Pancreas (tissue), 10 donors: ENCODE data around the gene CHRNA9. TPM values are rescaled to one million over a fixed set of nuclear protein-coding genes. Genes with fewer than 3 reads are reported as not detected.

Experiments used
- ATAC-seq, 4 donors: fragments of 200-7000 bp; cut with Tn5 transposase; one replicate each; pipeline versions ENCODE4 v1.8.0 to v1.9.1; 2020; ENCODE audit warnings: mild to moderate bottlenecking in 4 of 4, moderate library complexity in 4 of 4
- DNase-seq, 6 donors: peaks; one replicate each; pipeline ENCODE4 v3.0.0-alpha.2; 2020
- FAIRE-seq: peaks from 2 replicates; lab custom pipeline; 2012; peaks lifted over from hg19 to GRCh38; lab: Jason Lieb, UNC
- H3K27ac ChIP-seq, 4 donors: fragments of 200-600 bp; sonication (generic); 1 replicate in 3 of 4; 2 replicates in 1 of 4; pipeline versions ENCODE4 v1.5.0 to v1.8.0; 2020
- H3K27me3 ChIP-seq, 4 donors: fragments of 200-600 bp; one replicate each; pipeline ENCODE4 v1.8.0; 2021
- H3K36me3 ChIP-seq, 3 donors: fragments of 200-600 bp; sonication (generic) in 1 of 3; one replicate each; pipeline versions ENCODE4 v1.5.0 to v1.8.0; 2020 to 2021
- H3K4me1 ChIP-seq, 3 donors: fragments of 200-600 bp; one replicate each; pipeline ENCODE4 v1.8.0; 2021
- H3K4me3 ChIP-seq, 4 donors: fragments of 200-600 bp; sonication (generic) in 2 of 4; one replicate each; pipeline versions ENCODE4 v1.5.0 to v1.8.0; 2020 to 2021
- H3K9me3 ChIP-seq, 4 donors: fragments of 200-600 bp; one replicate each; pipeline ENCODE4 v1.8.0; 2021
- WGBS, 2 donors: extraction: QIAGEN DNeasy Blood & Tissue Kit; methylation state at CpG; one replicate each; pipeline ENCODE4 v1.1.7; 2013; 5-methylcytosine and 5-hydroxymethylcytosine counted together
- intact Hi-C, 3 donors: fragments of 100-400 bp; cut with DNase I; formaldehyde crosslinking; loops; one replicate each; pipeline versions ENCODE4 v1.11.1 to v1.14.2; 2022
- polyA plus RNA-seq, 2 donors: library from polyadenylated mRNA; stranded (reverse); fragments of 200-250 nt; gene quantifications; one replicate each; pipeline ENCODE4 v1.2.3, GENCODE V29; 2013
- total RNA-seq, 6 donors: library from RNA; stranded (reverse); fragmentation: NEBNext Ultra II Directional in 4 of 6; extraction: Animal tissue kit (Norgen Biotek cat#: 25700) in 4 of 6; gene quantifications; one replicate each; pipeline versions ENCODE4 v1.2.1 to v1.2.4, GENCODE V29; 2021 to 2023
- TF ChIP-seq, protein P1 (sequence below), 4 donors: fragments of 200-600 bp; sonication (generic) in 3 of 4; IDR thresholded peaks; one replicate each; pipeline versions ENCODE4 v1.5.0 to v1.8.0; 2021; ENCODE audit warnings: antibody characterized with exemption in 4 of 4
- donor health status: healthy with polysubstance abuse.
- donor health status: DM: no; HTN: no; CAD: no; lungs with moderate emphysema.
- donor health status: DM: no; HTN: no; CAD: no.
- donor health status: control.
- donor health status: control.
- donor health status: Bipolar disorder and iron deficiency.
- donor health status: DM: yes; HTN: yes; CAD: no.
- donor health status: DM: no; HTN: no; CAD: no.
- donor health status: DM: no; HTN: no; CAD: no.
- donor health status: DM: yes; HTN: yes; CAD: no.

The CHRNA9 gene
- total and polyA plus RNA-seq, 8 donors, result not detected

- Histone ChIP-seq H3K4me1 (peaks cover 0 to 6% (median 0%) of the 10 kb centered on the region in 3 donors), H3K27me3 (no peaks in the 10 kb centered on the region), H3K9me3 (no peaks in the 10 kb centered on the region), H3K4me3 (no peak overlapping the region), H3K27ac (peak overlapping the region in 2 of 4 donors; percentile 48 to 81), H3K36me3 (no peaks in the 10 kb centered on the region)
- DNase-seq, result no peak
- TF ChIP-seq, protein P1, sequence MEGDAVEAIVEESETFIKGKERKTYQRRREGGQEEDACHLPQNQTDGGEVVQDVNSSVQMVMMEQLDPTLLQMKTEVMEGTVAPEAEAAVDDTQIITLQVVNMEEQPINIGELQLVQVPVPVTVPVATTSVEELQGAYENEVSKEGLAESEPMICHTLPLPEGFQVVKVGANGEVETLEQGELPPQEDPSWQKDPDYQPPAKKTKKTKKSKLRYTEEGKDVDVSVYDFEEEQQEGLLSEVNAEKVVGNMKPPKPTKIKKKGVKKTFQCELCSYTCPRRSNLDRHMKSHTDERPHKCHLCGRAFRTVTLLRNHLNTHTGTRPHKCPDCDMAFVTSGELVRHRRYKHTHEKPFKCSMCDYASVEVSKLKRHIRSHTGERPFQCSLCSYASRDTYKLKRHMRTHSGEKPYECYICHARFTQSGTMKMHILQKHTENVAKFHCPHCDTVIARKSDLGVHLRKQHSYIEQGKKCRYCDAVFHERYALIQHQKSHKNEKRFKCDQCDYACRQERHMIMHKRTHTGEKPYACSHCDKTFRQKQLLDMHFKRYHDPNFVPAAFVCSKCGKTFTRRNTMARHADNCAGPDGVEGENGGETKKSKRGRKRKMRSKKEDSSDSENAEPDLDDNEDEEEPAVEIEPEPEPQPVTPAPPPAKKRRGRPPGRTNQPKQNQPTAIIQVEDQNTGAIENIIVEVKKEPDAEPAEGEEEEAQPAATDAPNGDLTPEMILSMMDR (IDR thresholded peaks at IDR 0.05), result no peak
- ATAC-seq, result peak; percentile 24 to 73 (median 40)
- no peak for FAIRE-seq
- 35 to 42% methylated on average over 3 of the region's 3 CpGs for WGBS, 2 donors
- intact Hi-C loops, result no loop called here
Measured at GRCh38 chr4:40316333-40316781, 18.8 kb upstream of the CHRNA9 start.

DNA sequence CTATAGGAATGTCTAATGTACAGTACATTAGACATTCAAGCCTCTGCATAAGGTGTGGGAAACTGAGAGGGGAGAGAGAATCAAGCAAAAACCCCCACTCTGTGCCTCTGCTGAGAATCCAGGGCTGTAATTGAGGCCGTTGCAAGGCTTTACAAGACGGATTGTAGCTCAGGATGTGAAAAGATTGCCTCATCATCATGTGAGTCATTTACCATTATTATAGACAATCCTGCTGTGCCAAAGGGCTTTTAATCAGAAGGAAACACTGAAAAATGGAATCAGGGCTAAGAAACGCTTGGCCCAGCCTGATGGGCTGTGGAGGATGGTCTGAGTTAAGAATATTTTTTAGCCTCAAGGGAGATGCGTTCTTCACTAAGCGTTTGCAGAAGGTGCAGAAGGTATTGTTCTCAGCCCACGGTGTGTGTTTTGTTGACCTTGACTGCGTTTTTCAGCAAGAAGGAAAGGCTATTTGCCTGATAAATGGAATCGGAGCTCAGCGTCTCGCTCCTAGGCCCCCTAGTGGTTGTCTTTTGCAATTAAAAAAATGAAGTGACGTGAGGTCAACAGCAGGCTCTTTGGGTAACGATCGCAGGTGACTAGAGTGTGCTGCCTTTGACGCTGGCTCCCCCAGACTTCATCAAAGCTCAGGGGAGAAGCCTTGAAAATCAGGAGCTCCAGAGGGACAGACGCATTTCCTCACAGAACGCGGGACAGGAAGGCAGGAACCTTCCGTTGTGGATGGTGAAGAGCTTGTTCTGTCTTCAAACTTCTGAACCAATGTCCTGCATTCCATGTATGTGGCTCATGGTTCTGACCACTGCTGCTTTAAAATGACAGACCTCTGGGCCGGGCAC is 18.1 kb upstream of the CHRNA9 start:
- peak overlapping the region in 2 of 4 donors; percentile 3 to 9 for H3K4me3 ChIP-seq

DNA sequence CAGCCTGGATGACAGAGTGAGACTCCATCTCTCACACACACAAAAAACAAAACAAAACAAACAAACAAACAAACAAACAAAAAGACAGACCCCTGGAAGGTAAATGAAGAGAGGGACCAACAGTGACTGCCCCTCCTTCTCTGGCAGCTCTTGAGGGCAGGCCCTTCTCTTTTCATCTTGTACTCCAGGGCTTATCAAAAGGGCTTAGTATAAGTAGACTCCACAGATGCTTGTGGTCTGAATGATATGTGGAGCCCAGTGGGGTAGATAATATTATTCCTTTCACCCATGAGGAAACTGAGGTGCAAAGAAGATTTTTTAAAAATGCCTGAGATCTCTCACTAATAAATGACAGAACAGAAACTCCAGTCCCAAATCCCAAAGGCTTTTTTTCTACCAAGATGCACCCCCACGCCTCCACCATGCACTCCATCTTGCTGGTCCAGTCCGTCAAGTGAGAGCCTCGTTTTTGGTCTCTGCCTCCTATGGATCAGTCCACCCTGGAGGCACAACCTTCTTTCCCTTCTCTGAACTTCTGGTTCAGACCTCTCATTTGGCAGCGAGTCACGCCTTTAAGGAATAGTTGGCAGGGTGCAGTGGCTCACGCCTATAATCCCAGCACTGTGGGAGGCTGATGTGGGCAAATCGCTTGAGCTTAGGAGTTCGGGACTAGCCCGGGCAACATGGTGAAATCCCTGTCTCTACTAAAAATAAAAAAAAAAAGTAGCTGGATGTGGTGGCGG is 17.0 kb upstream of the CHRNA9 start:
- no peaks in the 10 kb centered on the region for H3K9me3 ChIP-seq
- intact Hi-C loops, result no loop called here
- H3K4me1 ChIP-seq, result peaks cover 0 to 10% (median 0%) of the 10 kb centered on the region in 3 donors
- ATAC-seq (no peak), DNase-seq (no peak), FAIRE-seq (no peak)
- no peak overlapping the region for H3K27ac ChIP-seq
- no peaks in the 10 kb centered on the region for H3K36me3 ChIP-seq
- no peak overlapping the region for H3K4me3 ChIP-seq
- 90 to 91% methylated on average over 10 of the region's 10 CpGs for whole genome bisulfite sequencing, 2 donors
- TF ChIP-seq, protein P1 (IDR thresholded peaks at IDR 0.05), result no peak
- H3K27me3 ChIP-seq, result no peaks in the 10 kb centered on the region

More for the DNA sequence above, 18.1 kb upstream of the CHRNA9 start:
- WGBS, 2 donors, result 5% methylated on average over 19 of the region's 19 CpGs
- intact Hi-C loops, result no loop called here
- Histone ChIP-seq H3K27ac (peak overlapping the region in 3 of 4 donors; percentile 17 to 81 (median 48)), H3K36me3 (no peaks in the 10 kb centered on the region), H3K27me3 (no peaks in the 10 kb centered on the region), H3K9me3 (no peaks in the 10 kb centered on the region), H3K4me1 (peaks cover 0 to 6% (median 0%) of the 10 kb centered on the region in 3 donors)
- no peak for FAIRE-seq
- ATAC-seq, result peak; percentile 83 to 92 (median 88)
- peak in 5 of 6 donors; percentile 46 to 76 (median 60) for DNase-seq
- TF ChIP-seq, protein P1 (IDR thresholded peaks at IDR 0.05), result peak; percentile 79 to 83 (median 82)

DNA sequence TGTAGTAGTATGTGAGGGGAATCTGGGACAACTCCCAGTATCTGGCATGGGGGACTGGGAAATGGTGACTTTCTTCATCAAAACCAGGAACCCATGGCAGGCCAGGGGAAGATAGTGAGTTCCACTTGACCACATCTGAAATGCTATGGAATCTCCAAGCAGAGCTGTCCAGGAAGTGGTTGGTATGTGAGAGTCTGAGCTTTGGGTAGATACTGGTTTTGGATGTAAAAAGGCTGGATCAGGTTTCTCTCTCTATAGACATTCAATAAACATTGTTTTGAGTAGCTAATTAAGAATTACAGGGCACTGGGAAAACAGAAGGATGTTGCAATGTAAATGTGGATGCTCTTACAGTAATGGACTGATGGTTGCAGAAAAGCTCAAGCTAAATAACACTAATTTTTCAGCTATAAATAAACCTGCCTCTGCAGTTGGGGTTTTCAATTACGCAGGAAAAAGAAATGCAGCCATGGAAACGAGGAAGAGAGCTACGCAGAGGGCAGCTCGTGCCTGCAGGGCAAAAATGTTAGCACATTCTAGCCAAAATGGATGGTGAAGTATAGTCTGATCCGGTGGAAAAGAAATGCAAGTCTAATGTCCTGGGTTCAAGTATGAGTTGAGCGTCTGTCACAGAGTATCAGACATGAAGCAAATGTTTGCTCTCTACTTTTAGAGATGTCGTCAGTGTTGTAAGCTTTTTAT is 13.4 kb upstream of the CHRNA9 start:
- Histone ChIP-seq H3K27me3 (no peaks in the 10 kb centered on the region), H3K4me3 (no peak overlapping the region), H3K9me3 (no peaks in the 10 kb centered on the region), H3K27ac (no peak overlapping the region), H3K36me3 (no peaks in the 10 kb centered on the region), H3K4me1 (peaks cover 0 to 7% (median 4%) of the 10 kb centered on the region in 3 donors)
- no peak for DNase-seq
- TF ChIP-seq, protein P1 (IDR thresholded peaks at IDR 0.05), result no peak
- 79 to 82% methylated on average over 7 of the region's 7 CpGs for WGBS, 2 donors
- intact Hi-C loops, result no loop called here
- no peak for FAIRE-seq
- peak in 1 of 4 donors; percentile 13 for ATAC-seq
